ENCODE data around the gene SLC22A13.

SLC22A13 gene

DNA sequence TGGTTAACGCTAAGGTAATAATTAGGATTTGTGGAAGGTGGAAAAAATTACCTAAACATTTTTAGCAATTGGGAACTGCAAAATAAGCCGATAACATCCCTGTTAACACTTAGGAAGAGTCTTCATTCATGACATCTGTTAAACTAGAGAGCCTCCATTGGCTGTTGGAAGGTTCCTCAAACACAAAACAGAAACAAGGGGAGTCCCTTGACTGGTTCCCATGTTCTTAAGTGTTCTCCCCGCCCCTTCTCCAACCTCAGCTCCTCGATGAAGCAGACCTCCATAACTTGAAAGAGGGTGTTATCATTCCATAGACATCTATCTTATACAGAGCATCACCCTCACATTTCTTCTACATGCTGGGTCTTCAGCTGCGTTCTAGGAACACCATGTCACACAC, 2.5 kb downstream of the SLC22A13 start:
- no peak overlapping the region for H3K4me3 ChIP-seq (ENCODE audit: low read length)
- no peaks in the 10 kb centered on the region for H3K27me3 ChIP-seq (ENCODE audit: control insufficient read depth, insufficient read depth, low read length)
- no peak overlapping the region for H3K9ac ChIP-seq (ENCODE audit: low read length)
- no peaks in the 10 kb centered on the region for H3K4me1 ChIP-seq (ENCODE audit: control insufficient read depth, insufficient read depth, low read length)
- no peaks in the 10 kb centered on the region for H3K36me3 ChIP-seq (ENCODE audit: control insufficient read depth, insufficient read depth, low read length)
- H3K27ac ChIP-seq (ENCODE audit: low read depth, low read length), result no peak overlapping the region

GRCh38 chr3:38268522-38268921, 2.9 kb downstream of the SLC22A13 start:
- H3K27me3 ChIP-seq (ENCODE audit: control insufficient read depth, insufficient read depth, low read length), result no peaks in the 10 kb centered on the region
- H3K9ac ChIP-seq (ENCODE audit: low read length), result no peak overlapping the region
- no peak overlapping the region for H3K4me3 ChIP-seq (ENCODE audit: low read length)

DNA sequence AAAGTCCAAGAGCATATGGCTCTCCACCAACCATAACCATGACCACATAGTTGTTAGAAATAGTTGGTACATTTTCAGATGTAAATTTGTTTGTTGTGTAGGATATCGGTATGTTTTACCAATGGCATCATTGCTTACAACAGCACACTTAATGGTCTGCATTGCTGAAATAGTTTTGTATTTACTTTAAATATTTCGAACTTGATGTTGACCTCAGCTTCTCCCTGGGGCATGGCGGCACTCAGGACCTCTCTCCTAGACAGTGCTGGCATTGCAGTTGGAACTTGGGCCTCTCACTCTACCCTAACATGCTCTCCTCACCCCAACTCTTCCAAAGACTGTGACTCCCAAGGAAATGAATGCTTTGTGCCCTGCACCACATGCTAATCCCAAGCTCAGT, 5.0 kb downstream of the SLC22A13 start:
- Histone ChIP-seq H3K4me3 (ENCODE audit: low read length) (no peak overlapping the region), H3K9ac (ENCODE audit: low read length) (no peak overlapping the region), H3K27me3 (ENCODE audit: control insufficient read depth, insufficient read depth, low read length) (no peaks in the 10 kb centered on the region), H3K27ac (ENCODE audit: low read depth, low read length) (no peak overlapping the region), H3K4me1 (ENCODE audit: control insufficient read depth, insufficient read depth, low read length) (no peaks in the 10 kb centered on the region), H3K36me3 (ENCODE audit: control insufficient read depth, insufficient read depth, low read length) (no peaks in the 10 kb centered on the region)

More at GRCh38 chr3:38268522-38268921, 2.9 kb downstream of the SLC22A13 start:
- no peak overlapping the region for H3K27ac ChIP-seq (ENCODE audit: low read depth, low read length)
- no peaks in the 10 kb centered on the region for H3K4me1 ChIP-seq (ENCODE audit: control insufficient read depth, insufficient read depth, low read length)
- no peaks in the 10 kb centered on the region for H3K36me3 ChIP-seq (ENCODE audit: control insufficient read depth, insufficient read depth, low read length)

DNA sequence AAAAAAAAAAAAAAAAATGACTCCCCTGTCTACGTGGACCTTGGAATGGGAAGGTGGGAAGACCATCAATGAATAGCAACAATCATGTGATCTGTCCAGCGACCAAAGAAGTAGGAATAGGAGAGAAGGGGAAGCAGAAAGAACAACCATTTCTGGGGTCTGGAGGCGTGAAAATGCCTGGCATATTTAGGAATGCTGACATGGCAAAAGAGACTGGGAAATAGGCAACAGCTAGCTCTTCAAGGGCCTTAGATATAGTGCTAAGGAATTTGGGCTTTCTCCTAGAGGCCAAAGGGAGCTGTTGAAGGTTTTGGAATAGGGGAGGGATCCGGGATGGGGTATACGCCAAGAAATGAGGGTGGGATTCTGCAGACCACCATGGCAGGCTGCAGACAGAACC, 5.9 kb downstream of the SLC22A13 start:
- no peak overlapping the region for H3K9ac ChIP-seq (ENCODE audit: low read length)
- no peaks in the 10 kb centered on the region for H3K4me1 ChIP-seq (ENCODE audit: control insufficient read depth, insufficient read depth, low read length)
- no peak overlapping the region for H3K4me3 ChIP-seq (ENCODE audit: low read length)

GRCh38 chr3:38274864-38275649, 9.4 kb downstream of the SLC22A13 start:
- H3K27ac ChIP-seq (ENCODE audit: low read depth, low read length), result no peak overlapping the region
- H3K4me3 ChIP-seq (ENCODE audit: low read length), result no peak overlapping the region
- no peaks in the 10 kb centered on the region for H3K27me3 ChIP-seq (ENCODE audit: control insufficient read depth, insufficient read depth, low read length)
- no peaks in the 10 kb centered on the region for H3K36me3 ChIP-seq (ENCODE audit: control insufficient read depth, insufficient read depth, low read length)
- no peak overlapping the region for H3K9ac ChIP-seq (ENCODE audit: low read length)
- no peaks in the 10 kb centered on the region for H3K4me1 ChIP-seq (ENCODE audit: control insufficient read depth, insufficient read depth, low read length)

More for the DNA sequence above, 5.9 kb downstream of the SLC22A13 start:
- Histone ChIP-seq H3K27ac (ENCODE audit: low read depth, low read length) (no peak overlapping the region), H3K36me3 (ENCODE audit: control insufficient read depth, insufficient read depth, low read length) (no peaks in the 10 kb centered on the region), H3K27me3 (ENCODE audit: control insufficient read depth, insufficient read depth, low read length) (no peaks in the 10 kb centered on the region)

DNA sequence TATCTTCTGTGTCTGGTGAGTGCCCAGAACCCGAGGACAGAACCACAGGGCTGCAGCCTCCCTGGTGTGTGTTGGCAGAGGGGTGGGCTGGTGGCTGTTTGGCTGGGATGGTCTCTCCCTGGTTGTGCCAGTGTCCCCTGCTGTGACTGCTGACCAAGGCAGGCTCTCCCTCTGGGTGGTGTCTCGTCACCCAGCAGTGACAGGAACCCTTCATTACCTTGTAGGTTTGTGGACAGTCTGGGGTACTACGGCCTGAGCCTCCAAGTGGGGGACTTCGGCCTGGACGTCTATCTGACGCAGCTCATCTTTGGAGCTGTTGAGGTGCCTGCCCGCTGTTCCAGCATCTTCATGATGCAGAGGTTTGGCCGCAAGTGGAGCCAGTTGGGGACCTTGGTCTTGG, 10.0 kb downstream of the SLC22A13 start:
- Histone ChIP-seq H3K27me3 (ENCODE audit: control insufficient read depth, insufficient read depth, low read length) (no peaks in the 10 kb centered on the region), H3K9ac (ENCODE audit: low read length) (no peak overlapping the region), H3K4me1 (ENCODE audit: control insufficient read depth, insufficient read depth, low read length) (no peaks in the 10 kb centered on the region), H3K4me3 (ENCODE audit: low read length) (no peak overlapping the region), H3K36me3 (ENCODE audit: control insufficient read depth, insufficient read depth, low read length) (no peaks in the 10 kb centered on the region), H3K27ac (ENCODE audit: low read depth, low read length) (no peak overlapping the region)

GRCh38 chr3:38276081-38276916, 10.7 kb downstream of the SLC22A13 start:
- H3K4me3 ChIP-seq (ENCODE audit: low read length), result no peak overlapping the region
- no peaks in the 10 kb centered on the region for H3K36me3 ChIP-seq (ENCODE audit: control insufficient read depth, insufficient read depth, low read length)

DNA sequence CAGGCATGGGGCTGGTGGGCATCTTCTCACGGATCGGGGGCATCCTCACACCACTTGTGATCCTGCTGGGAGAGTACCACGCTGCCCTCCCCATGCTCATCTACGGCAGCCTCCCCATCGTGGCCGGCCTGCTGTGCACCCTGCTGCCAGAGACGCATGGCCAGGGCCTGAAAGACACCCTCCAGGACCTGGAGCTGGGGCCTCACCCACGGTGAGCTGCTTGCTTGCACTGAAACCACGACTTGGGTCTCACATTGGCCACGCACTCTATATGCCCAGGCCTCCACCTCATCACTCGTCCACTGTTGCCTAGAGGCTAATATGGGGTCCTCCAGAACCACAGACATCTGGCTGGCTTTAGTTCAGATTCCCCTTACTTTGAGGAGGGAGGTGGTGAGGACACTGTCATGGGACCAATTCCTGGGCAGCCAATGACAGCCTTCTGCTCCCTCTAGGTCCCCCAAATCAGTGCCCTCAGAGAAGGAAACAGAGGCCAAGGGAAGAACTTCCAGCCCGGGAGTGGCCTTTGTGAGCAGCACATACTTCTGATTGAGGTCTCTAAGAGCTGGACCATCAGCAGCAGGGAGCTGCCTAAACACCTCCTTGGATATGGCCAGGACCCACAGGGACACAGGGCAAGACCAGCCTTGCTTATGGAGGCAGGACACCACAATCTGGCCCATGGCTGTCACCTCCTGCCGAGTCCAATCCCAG, 11.5 kb downstream of the SLC22A13 start:
- no peak overlapping the region for H3K4me3 ChIP-seq (ENCODE audit: low read length)

More at GRCh38 chr3:38276081-38276916, 10.7 kb downstream of the SLC22A13 start:
- Histone ChIP-seq H3K27me3 (ENCODE audit: control insufficient read depth, insufficient read depth, low read length) (no peaks in the 10 kb centered on the region), H3K9ac (ENCODE audit: low read length) (no peak overlapping the region), H3K4me1 (ENCODE audit: control insufficient read depth, insufficient read depth, low read length) (no peaks in the 10 kb centered on the region), H3K27ac (ENCODE audit: low read depth, low read length) (no peak overlapping the region)

DNA sequence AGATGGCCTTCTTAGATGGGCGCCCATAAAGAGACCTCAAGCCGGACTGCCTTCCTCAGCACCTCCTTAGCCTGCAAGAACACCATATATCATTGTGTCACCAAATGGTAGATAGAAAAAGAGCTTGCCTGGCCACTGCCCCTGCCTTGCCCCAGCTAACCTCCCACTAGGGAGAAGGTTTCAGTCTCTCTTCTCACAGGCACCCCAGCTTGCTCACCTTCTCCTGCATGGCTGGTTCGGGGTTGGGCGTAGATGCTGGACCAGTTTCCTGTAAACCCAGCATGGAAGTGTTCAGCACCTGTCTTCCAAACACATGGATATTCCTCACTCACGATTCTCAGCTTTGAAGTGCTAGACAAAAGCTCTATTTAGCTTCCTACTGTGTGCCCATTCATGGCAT, 13.2 kb downstream of the SLC22A13 start:
- no peak overlapping the region for H3K27ac ChIP-seq (ENCODE audit: low read depth, low read length)

More for the DNA sequence above, 11.5 kb downstream of the SLC22A13 start:
- Histone ChIP-seq H3K27ac (ENCODE audit: low read depth, low read length) (no peak overlapping the region), H3K27me3 (ENCODE audit: control insufficient read depth, insufficient read depth, low read length) (no peaks in the 10 kb centered on the region), H3K4me1 (ENCODE audit: control insufficient read depth, insufficient read depth, low read length) (no peaks in the 10 kb centered on the region), H3K36me3 (ENCODE audit: control insufficient read depth, insufficient read depth, low read length) (no peaks in the 10 kb centered on the region), H3K9ac (ENCODE audit: low read length) (no peak overlapping the region)

DNA sequence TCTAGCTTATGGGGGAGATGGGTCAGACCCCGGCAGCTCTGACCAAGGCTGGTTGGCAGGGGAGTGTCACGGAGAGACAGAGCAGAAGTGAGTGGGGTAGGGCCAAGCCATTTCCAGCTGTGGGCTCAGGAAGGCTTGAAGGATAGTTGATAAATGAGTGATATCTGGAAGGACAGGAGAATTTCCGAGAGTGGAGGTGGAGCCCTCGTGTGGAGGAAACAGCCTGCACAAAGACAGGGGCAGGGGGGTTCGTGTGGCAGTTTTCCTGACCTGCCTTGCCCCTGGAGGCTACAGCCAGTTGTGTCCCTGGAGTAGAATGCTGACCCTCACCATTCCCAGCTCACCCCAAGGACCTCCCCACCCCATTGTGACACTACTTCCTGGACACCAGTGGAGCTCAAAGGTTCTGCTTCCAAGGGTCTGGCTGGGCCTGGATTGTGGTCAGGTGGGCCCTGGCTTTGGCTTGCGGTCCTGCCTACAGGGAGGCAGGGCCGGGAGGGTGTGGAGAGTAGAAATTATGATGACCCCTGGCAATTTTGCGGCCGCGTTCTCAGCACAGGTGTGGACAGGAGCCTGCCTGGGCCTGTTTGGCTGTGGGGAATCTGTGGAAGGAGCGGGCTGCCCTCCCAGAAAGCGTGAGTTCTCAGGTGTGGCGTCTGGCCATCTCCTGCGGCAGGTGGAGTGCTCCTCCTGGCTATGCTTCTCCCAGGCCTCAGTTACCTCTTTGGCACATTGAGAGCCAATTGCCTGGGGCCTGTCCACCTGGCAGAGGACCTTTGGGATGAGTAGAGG, 16.5 kb downstream of the SLC22A13 start, which contains the start of gene SLC22A14:
Gene SLC22A14, plus strand, starts transcription at position 400 of the 792 bp plus-strand sequence. CDS start 23,733 bp downstream, outside the sequence.
- H3K36me3 ChIP-seq (ENCODE audit: control insufficient read depth, insufficient read depth, low read length), result no peaks in the 10 kb centered on the region
- H3K27me3 ChIP-seq (ENCODE audit: control insufficient read depth, insufficient read depth, low read length), result no peaks in the 10 kb centered on the region
- no peak within 1 kb of the TSS for H3K27ac ChIP-seq (ENCODE audit: low read depth, low read length)
- H3K4me1 ChIP-seq (ENCODE audit: control insufficient read depth, insufficient read depth, low read length), result no peaks in the 10 kb centered on the region
- no peak within 1 kb of the TSS for H3K9ac ChIP-seq (ENCODE audit: low read length)
- H3K4me3 ChIP-seq (ENCODE audit: low read length), result no peak within 1 kb of the TSS

More for the DNA sequence above, 13.2 kb downstream of the SLC22A13 start:
- H3K4me3 ChIP-seq (ENCODE audit: low read length), result no peak overlapping the region
- no peaks in the 10 kb centered on the region for H3K4me1 ChIP-seq (ENCODE audit: control insufficient read depth, insufficient read depth, low read length)
- H3K9ac ChIP-seq (ENCODE audit: low read length), result no peak overlapping the region
- H3K36me3 ChIP-seq (ENCODE audit: control insufficient read depth, insufficient read depth, low read length), result no peaks in the 10 kb centered on the region
- H3K27me3 ChIP-seq (ENCODE audit: control insufficient read depth, insufficient read depth, low read length), result no peaks in the 10 kb centered on the region

DNA sequence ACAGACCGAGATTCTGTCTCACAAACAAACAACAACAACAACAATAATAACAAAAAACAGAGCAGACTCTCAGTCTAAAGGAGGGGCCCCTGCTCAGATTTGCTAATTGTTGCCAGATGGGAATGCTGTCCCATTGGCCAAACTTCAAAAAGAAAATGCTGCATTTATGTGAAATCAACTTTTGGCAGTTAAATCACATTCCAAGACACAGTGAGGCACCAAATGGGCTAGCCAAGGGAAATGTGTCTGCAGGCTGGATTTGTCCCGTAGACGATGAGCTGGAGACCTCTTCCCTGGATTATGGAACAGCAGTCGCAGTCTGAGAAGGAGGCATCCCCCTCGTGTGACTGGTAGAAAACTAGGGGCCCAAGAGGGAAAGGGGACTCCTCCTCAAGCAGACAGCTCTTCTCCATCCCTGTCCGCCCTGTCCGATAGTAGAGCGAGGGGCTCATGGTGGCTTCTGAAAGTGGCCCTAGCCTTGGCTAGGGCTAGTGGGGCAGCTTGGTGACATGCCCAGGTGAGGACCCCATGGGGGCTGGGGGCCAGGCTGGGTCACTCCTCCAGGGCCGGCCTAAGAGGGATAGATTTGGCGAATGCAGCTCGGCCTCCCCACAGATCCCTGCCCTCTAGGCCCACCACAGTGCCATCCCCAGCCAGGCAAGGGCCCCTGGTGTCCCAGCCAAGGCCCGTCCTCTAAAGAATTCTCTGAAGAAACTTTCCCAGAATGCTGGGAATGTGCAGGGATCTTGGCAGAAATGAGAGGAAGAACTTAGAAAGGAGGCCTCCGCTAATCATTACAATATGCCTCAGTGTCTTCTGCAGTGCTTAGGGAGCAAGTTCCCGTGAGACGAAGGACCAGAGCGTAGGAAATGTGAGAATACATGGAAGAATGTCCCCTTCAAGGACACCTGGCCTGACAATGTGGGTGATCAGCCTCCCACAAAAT, 18.5 kb downstream of the SLC22A13 start:
- H3K9ac ChIP-seq (ENCODE audit: low read length), result no peak overlapping the region
- no peaks in the 10 kb centered on the region for H3K36me3 ChIP-seq (ENCODE audit: control insufficient read depth, insufficient read depth, low read length)
- H3K4me1 ChIP-seq (ENCODE audit: control insufficient read depth, insufficient read depth, low read length), result no peaks in the 10 kb centered on the region
- H3K4me3 ChIP-seq (ENCODE audit: low read length), result no peak overlapping the region
- no peaks in the 10 kb centered on the region for H3K27me3 ChIP-seq (ENCODE audit: control insufficient read depth, insufficient read depth, low read length)
- no peak overlapping the region for H3K27ac ChIP-seq (ENCODE audit: low read depth, low read length)

Measured in rectal smooth muscle tissue (tissue), 1 donor.